Measurements from ENCODE around the gene SORCS2. TPM values are rescaled to one million over a fixed set of nuclear protein-coding genes. Genes with fewer than 3 reads are reported as not detected.

SORCS2 gene
- total and polyA plus RNA-seq, 2 donors (not counting 1 experiment from before 2014, with no cell fraction given) = not detected

DNA sequence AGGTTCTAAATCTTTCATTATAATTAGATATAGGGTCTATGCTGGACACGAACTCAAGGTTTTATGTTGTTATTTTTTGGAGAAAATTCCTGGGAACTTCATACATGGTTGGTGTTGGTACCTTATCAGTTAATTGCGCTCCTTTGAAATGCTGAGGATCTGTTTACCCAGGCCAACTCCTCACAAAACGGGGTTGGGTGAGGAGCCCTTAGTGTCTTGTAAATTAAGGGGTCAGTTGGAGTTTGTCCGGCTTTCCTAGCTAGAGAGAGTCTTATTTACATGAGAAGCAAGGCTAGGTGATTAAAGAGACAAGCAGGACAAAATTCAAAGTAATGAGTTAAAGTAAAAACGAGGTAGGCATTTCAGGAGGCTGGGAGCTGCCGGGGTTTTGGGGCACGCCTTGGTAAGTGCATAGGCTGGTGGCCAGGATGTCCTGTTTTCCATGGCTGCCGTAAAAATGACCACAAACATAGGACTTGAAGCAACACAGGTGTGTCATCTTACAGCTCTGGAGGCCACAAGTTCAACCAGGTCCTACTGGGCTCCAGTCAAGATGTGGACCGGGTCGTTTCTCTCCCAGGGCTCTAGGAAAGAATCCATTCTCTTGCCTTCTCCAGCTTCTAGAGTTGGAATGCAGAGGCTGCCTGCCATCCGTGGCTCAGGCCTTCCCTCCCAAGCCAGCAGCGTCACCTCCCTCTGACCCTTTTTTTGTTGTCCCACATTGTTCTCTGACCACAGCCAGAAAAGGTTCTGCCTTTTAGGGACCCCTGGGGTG, 222.6 kb downstream of the SORCS2 start:
- intact Hi-C loops (cut with micrococcal nuclease) = no loop called here
- no peak overlapping the region for H3K27ac Mint-ChIP-seq

More for the DNA sequence above, 222.6 kb downstream of the SORCS2 start:
- Histone ChIP-seq H3K79me2 (ENCODE audit: control insufficient read depth, insufficient read depth, low read length) (no peaks in the 10 kb centered on the region), H3K27me3 (replicated peaks in 1 of 4; ENCODE audit: control extremely low read depth in 1 of 4, control insufficient read depth in 3 of 4, insufficient read depth in 4 of 4, low read length in 3 of 4) (peaks cover 0 to 4% (median 0%) of the 10 kb centered on the region in 4 experiments), H3K4me1 (ENCODE audit: control insufficient read depth in 2 of 2, insufficient read depth in 2 of 2, low read length in 2 of 2) (no peaks in the 10 kb centered on the region), H2AFZ (ENCODE audit: insufficient read depth, low read depth, low read length, poor library complexity, severe bottlenecking) (no peak overlapping the region), H3K4me3 (ENCODE audit: control extremely low read depth in 1 of 5, extremely low read depth in 1 of 5, insufficient read depth in 1 of 5, low read depth in 2 of 5, low read length in 4 of 5) (no peak overlapping the region), H3K36me3 (replicated peaks in 1 of 2; ENCODE audit: control extremely low read depth in 1 of 2, control insufficient read depth in 1 of 2, extremely low read depth in 1 of 2, insufficient read depth in 2 of 2, low read length in 1 of 2) (no peaks in the 10 kb centered on the region), H3K4me2 (replicated peaks; ENCODE audit: low read depth, low read length, poor library complexity, severe bottlenecking) (no peak overlapping the region), H3K9me3 (ENCODE audit: control extremely low read depth in 1 of 3, control insufficient read depth in 2 of 3, insufficient read depth in 1 of 3, low read length in 2 of 3) (peaks cover 0 to 36% (median 0%) of the 10 kb centered on the region in 3 donors), H3K27ac (ENCODE audit: low read length in 2 of 2) (no peak overlapping the region), H3K9ac (ENCODE audit: low read length) (no peak overlapping the region), H4K20me1 (ENCODE audit: control insufficient read depth, insufficient read depth, low read length, poor library complexity, severe bottlenecking) (no peaks in the 10 kb centered on the region)
- no peak overlapping the region for H3K4me3 Mint-ChIP-seq
- peaks cover 6% of the 10 kb centered on the region for H3K9me3 Mint-ChIP-seq (ENCODE audit: insufficient read depth)
- H3K27me3 Mint-ChIP-seq = peaks cover 15% of the 10 kb centered on the region
- no peak for TF ChIP-seq EZH2 (IDR thresholded peaks at IDR 0.05; ENCODE audit: borderline replicate concordance, insufficient read depth, low read depth, low read length, poor library complexity, severe bottlenecking)
- TF ChIP-seq, protein P1, sequence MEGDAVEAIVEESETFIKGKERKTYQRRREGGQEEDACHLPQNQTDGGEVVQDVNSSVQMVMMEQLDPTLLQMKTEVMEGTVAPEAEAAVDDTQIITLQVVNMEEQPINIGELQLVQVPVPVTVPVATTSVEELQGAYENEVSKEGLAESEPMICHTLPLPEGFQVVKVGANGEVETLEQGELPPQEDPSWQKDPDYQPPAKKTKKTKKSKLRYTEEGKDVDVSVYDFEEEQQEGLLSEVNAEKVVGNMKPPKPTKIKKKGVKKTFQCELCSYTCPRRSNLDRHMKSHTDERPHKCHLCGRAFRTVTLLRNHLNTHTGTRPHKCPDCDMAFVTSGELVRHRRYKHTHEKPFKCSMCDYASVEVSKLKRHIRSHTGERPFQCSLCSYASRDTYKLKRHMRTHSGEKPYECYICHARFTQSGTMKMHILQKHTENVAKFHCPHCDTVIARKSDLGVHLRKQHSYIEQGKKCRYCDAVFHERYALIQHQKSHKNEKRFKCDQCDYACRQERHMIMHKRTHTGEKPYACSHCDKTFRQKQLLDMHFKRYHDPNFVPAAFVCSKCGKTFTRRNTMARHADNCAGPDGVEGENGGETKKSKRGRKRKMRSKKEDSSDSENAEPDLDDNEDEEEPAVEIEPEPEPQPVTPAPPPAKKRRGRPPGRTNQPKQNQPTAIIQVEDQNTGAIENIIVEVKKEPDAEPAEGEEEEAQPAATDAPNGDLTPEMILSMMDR (IDR thresholded peaks at IDR 0.05) = no peak
- ATAC-seq (ENCODE audit: low read depth) (no peak), DNase-seq (no peak)
- WGBS (ENCODE audit: insufficient coverage) = 36% methylated on average over 8 of the region's 12 CpGs
- ChIA-PET POLR2A (no interaction called here), CTCF (no interaction called here)
- H3K4me1 Mint-ChIP-seq = no peaks in the 10 kb centered on the region
